OCI-LY1 (cell line): ENCODE measurements around the gene HDGFL2.

Experiments
- H2AFZ ChIP-seq: fragments of 200-600 bp; sonication (generic), shearing (Covaris generic); 2 replicates; pipeline ENCODE4 v1.6.0; 2014; ENCODE audit warnings: antibody characterized with exemption, mild to moderate bottlenecking, low read length
- H3F3A ChIP-seq: fragments of 200-600 bp; sonication (generic), shearing (Covaris generic); 2 replicates; pipeline ENCODE4 v1.6.0; 2014; ENCODE audit warnings: mild to moderate bottlenecking, antibody characterized with exemption, low read length, moderate library complexity; ENCODE audit not compliant: insufficient read depth
- H3K27ac ChIP-seq: fragments of 200-600 bp; sonication (generic); 2 replicates; pipeline ENCODE4 v1.5.1; 2014; ENCODE audit warnings: low read length, mixed run types, mild to moderate bottlenecking, low read depth; ENCODE audit not compliant: poor library complexity, severe bottlenecking
- H3K27me3 ChIP-seq: fragments of 200-600 bp; sonication (generic); 2 replicates; pipeline ENCODE4 v1.6.0; 2014; ENCODE audit warnings: antibody characterized with exemption, mild to moderate bottlenecking, low read length, moderate library complexity; ENCODE audit not compliant: insufficient read depth
- H3K36me3 ChIP-seq: fragments of 200-600 bp; sonication (generic); 2 replicates; pipeline ENCODE4 v1.6.1; 2014; ENCODE audit warnings: mild to moderate bottlenecking, antibody characterized with exemption, low read length, moderate library complexity, mixed read lengths; ENCODE audit not compliant: insufficient read depth
- H3K4me1 ChIP-seq: fragments of 200-600 bp; sonication (generic); 2 replicates; pipeline ENCODE4 v1.5.1; 2014; ENCODE audit warnings: mild to moderate bottlenecking, low read length, moderate library complexity; ENCODE audit not compliant: insufficient read depth, severe bottlenecking
- H3K4me2 ChIP-seq: fragments of 200-600 bp; sonication (generic), shearing (Covaris generic); 2 replicates; pipeline ENCODE4 v1.6.1; 2014; ENCODE audit warnings: low read length
- H3K4me3 ChIP-seq: fragments of 200-600 bp; sonication (generic); 2 replicates; pipeline ENCODE4 v1.5.1; 2014; ENCODE audit warnings: low read length, low read depth, mild to moderate bottlenecking, mixed read lengths; ENCODE audit not compliant: poor library complexity, severe bottlenecking
- H3K79me2 ChIP-seq: fragments of 200-600 bp; shearing (Covaris generic); 2 replicates; pipeline ENCODE4 v1.6.1; 2016; ENCODE audit warnings: mixed run types, low read length, mixed read lengths; ENCODE audit not compliant: insufficient read depth
- H3K9ac ChIP-seq: fragments of 200-600 bp; sonication (generic), shearing (Covaris generic); 2 replicates; pipeline ENCODE4 v1.6.1; 2014; ENCODE audit warnings: mild to moderate bottlenecking, low read length, mixed read lengths
- H3K9me2 ChIP-seq: fragments of 200-600 bp; sonication (generic), shearing (Covaris generic); 2 replicates; pipeline ENCODE4 v1.6.1; 2014; ENCODE audit warnings: low read depth, mild to moderate bottlenecking, low read length, mixed read lengths
- H3K9me3 ChIP-seq: fragments of 200-600 bp; shearing (Covaris generic); 2 replicates; pipeline ENCODE4 v1.6.1; 2014; ENCODE audit warnings: low read length, mixed read lengths
- H4K20me1 ChIP-seq: fragments of 200-600 bp; sonication (generic), shearing (Covaris generic); 2 replicates; pipeline ENCODE4 v1.6.0; 2016; ENCODE audit warnings: mild to moderate bottlenecking, low read length; ENCODE audit not compliant: insufficient read depth
- CTCF ChIP-seq: fragments of 200-600 bp; sonication (generic), shearing (Covaris generic); IDR thresholded peaks from 2 replicates; pipeline ENCODE4 v1.5.1; 2017; ENCODE audit warnings: mild to moderate bottlenecking, antibody characterized with exemption, low read length, moderate library complexity, mixed read lengths
- EZH2 ChIP-seq: fragments of 200-600 bp; sonication (generic), shearing (Covaris generic); IDR thresholded peaks from 2 replicates; pipeline ENCODE4 v1.8.0; 2017; ENCODE audit warnings: borderline replicate concordance, mixed run types, mild to moderate bottlenecking, antibody characterized with exemption, low read length, moderate library complexity, mixed read lengths

The HDGFL2 gene

GRCh38 chr19:4428326-4428975 is 43.6 kb upstream of the HDGFL2 start:
- Histone ChIP-seq H4K20me1 (no peaks in the 10 kb centered on the region), H3K36me3 (peaks cover 79% of the 10 kb centered on the region), H3K4me3 (no peak overlapping the region), H3K27me3 (no peaks in the 10 kb centered on the region), H3K4me2 (no peak overlapping the region), H3K9ac (no peak overlapping the region), H3K4me1 (peaks cover 9% of the 10 kb centered on the region), H2AFZ (no peak overlapping the region), H3K79me2 (no peaks in the 10 kb centered on the region), H3K27ac (no peak overlapping the region), H3F3A (no peaks in the 10 kb centered on the region), H3K9me2 (no peaks in the 10 kb centered on the region), H3K9me3 (no peaks in the 10 kb centered on the region)
- TF ChIP-seq EZH2 (no peak), CTCF (no peak)

GRCh38 chr19:4429256-4429655 is 42.8 kb upstream of the HDGFL2 start:
- TF ChIP-seq EZH2 = no peak
- no peak for TF ChIP-seq CTCF
- H3K27ac ChIP-seq = no peak overlapping the region

DNA sequence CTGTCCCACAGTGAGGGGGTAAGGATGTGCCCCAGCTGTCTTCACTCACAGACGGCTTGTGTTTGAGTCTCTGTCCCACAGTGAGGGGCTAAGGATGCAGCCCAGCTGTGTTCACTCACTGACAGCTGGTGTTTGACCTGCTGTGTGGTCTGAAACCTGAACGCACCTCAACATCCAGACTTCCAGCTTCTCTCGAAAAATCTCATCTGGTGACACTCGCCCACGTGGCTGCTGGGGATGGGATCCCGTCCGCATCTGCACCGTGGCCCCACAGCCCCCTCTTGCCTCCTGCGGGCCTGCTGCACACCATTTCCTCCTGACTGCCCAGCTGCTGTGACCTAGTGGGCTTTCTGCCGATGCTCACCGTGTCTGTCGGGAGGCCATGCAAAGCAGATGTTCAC is 42.3 kb upstream of the HDGFL2 start:
- no peaks in the 10 kb centered on the region for H3K27me3 ChIP-seq
- H3K4me3 ChIP-seq = no peak overlapping the region
- H3K36me3 ChIP-seq = peaks cover 79% of the 10 kb centered on the region
- no peaks in the 10 kb centered on the region for H3K9me3 ChIP-seq
- no peaks in the 10 kb centered on the region for H3K79me2 ChIP-seq
- H3K9me2 ChIP-seq = no peaks in the 10 kb centered on the region
- no peak for TF ChIP-seq CTCF
- no peak for TF ChIP-seq EZH2
- H4K20me1 ChIP-seq = no peaks in the 10 kb centered on the region
- H3K4me2 ChIP-seq = no peak overlapping the region
- H3K27ac ChIP-seq = no peak overlapping the region
- H3K4me1 ChIP-seq = peaks cover 9% of the 10 kb centered on the region
- no peak overlapping the region for H2AFZ ChIP-seq
- no peaks in the 10 kb centered on the region for H3F3A ChIP-seq
- no peak overlapping the region for H3K9ac ChIP-seq

More at GRCh38 chr19:4429256-4429655, 42.8 kb upstream of the HDGFL2 start:
- Histone ChIP-seq H3K79me2 (no peaks in the 10 kb centered on the region), H3K9me3 (no peaks in the 10 kb centered on the region), H3K4me1 (peaks cover 9% of the 10 kb centered on the region), H3K27me3 (no peaks in the 10 kb centered on the region), H3F3A (no peaks in the 10 kb centered on the region), H3K36me3 (peaks cover 79% of the 10 kb centered on the region), H3K9ac (no peak overlapping the region), H3K4me3 (no peak overlapping the region), H4K20me1 (no peaks in the 10 kb centered on the region), H2AFZ (no peak overlapping the region), H3K9me2 (no peaks in the 10 kb centered on the region), H3K4me2 (no peak overlapping the region)
